Mesodermal cell (in vitro differentiated cells): ENCODE measurements around the gene MED4.

Experiments used
- H3K27ac ChIP-seq: 2 replicates; pipeline ENCODE4 v1.7.0; 2013; ENCODE audit warnings: mild to moderate bottlenecking, low read depth, low read length, moderate library complexity; ENCODE audit not compliant: severe bottlenecking
- H3K36me3 ChIP-seq: 2 replicates; pipeline ENCODE4 v1.7.1; 2013; ENCODE audit warnings: mild to moderate bottlenecking, low read length, moderate library complexity; ENCODE audit not compliant: control insufficient read depth, insufficient read depth
- H3K4me1 ChIP-seq: one replicate; pipeline ENCODE4 v1.7.1; 2013; ENCODE audit warnings: mild to moderate bottlenecking, low read length; ENCODE audit not compliant: insufficient read depth, control insufficient read depth, poor library complexity, severe bottlenecking
- H3K4me3 ChIP-seq: 2 replicates; pipeline ENCODE4 v1.7.0; 2013; ENCODE audit warnings: low read length, control low read depth, mild to moderate bottlenecking; ENCODE audit not compliant: insufficient read depth, poor library complexity, severe bottlenecking; ENCODE audit errors: extremely low read depth
- H3K9me3 ChIP-seq: 2 replicates; pipeline ENCODE4 v1.7.1; 2013; ENCODE audit warnings: mild to moderate bottlenecking, low read length, moderate library complexity; ENCODE audit not compliant: control insufficient read depth
- WGBS, 2 experiments: methylation state at CpG; one replicate each; pipeline ENCODE4 v1.1.5; 2013; ENCODE audit warnings: missing lambda C conversion rate in 2 of 2; ENCODE audit not compliant: insufficient coverage in 2 of 2; 5-methylcytosine and 5-hydroxymethylcytosine counted together

The MED4 gene

GRCh38 chr13:48038761-48039160, 56.1 kb downstream of the MED4 start:
- Histone ChIP-seq H3K4me1 (no peaks in the 10 kb centered on the region), H3K36me3 (peaks cover 36% of the 10 kb centered on the region), H3K4me3 (peak overlapping the region; percentile 61), H3K9me3 (peaks cover 6% of the 10 kb centered on the region), H3K27ac (no peak overlapping the region)
- 86 to 88% methylated on average over 1 of the region's 1 CpG for WGBS, 2 experiments

DNA sequence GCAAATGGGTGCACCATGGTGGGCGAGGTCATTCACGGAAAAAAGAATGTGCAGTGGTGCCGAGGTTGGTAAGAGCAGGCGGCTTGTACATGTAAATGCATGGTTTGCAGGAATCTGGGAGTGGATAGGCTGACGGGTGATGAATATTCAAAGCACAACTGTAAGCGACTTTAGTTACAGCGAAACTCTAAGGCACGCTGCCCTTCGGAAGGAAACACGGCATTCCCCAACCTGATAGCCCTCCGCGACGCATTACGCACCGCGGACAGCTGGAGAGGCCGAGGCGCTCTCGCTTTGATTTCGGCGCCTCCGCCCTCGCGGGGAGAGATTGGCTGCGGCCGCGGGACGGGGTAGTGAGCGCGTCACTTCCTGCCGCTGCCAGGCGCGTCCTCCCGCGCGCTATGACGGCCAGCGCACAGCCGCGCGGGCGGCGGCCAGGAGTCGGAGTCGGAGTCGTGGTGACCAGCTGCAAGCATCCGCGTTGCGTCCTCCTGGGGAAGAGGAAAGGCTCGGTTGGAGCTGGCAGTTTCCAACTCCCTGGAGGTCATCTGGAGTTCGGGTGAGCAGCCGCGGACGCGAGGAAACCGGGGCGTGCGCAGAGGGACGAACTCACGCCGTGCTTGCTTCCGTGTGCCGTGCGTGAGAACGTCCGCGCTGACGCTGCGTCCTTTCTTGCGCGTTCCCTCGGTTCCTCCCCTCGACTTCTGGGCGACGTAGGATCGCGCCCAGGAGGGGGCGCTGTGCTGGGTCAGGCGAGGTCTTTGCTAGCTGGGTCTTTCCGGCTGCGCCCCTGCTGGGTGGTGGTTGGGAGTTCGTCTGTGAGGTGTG, 57.3 kb downstream of the MED4 start, which contains the start of gene NUDT15:
TSS of gene NUDT15 (plus strand) at position 381 of the 828 bp plus-strand sequence. CDS start at position 402, 21 bp downstream.
- WGBS, 2 experiments = 1 to 2% methylated on average over 50 to 63 of the region's 82 CpGs
- Histone ChIP-seq H3K9me3 (peaks cover 11% of the 10 kb centered on the region), H3K4me1 (no peaks in the 10 kb centered on the region), H3K36me3 (peaks cover 26% of the 10 kb centered on the region), H3K4me3 (peak within 1 kb of the TSS; percentile 61), H3K27ac (peak within 1 kb of the TSS; percentile 99)

DNA sequence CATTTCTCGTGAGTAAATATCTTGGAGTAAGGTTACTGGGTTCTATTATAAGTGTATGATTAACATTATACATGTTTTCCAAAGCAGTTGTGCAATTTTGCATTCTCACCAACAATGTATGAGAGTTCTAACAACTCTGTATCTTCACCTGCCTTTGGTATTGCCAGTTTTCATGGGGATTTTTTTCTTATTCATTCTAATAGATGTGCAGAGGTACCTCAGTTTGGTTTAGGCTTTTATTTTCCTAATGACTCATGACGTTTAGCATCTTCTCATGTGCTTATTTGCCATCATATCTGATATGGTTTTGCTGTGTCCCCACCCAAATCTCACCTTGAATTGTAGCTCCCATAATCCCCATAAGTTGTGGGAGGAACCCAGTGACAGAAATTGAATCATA, 65.0 kb downstream of the MED4 start:
- Histone ChIP-seq H3K36me3 (peaks cover 6% of the 10 kb centered on the region), H3K27ac (no peak overlapping the region), H3K4me1 (no peaks in the 10 kb centered on the region), H3K4me3 (no peak overlapping the region), H3K9me3 (peaks cover 22% of the 10 kb centered on the region)
- WGBS, 2 experiments = 100% methylated on average over 1 of the region's 2 CpGs; no CpG with 5 or more reads in 1 of the 2 experiments

DNA sequence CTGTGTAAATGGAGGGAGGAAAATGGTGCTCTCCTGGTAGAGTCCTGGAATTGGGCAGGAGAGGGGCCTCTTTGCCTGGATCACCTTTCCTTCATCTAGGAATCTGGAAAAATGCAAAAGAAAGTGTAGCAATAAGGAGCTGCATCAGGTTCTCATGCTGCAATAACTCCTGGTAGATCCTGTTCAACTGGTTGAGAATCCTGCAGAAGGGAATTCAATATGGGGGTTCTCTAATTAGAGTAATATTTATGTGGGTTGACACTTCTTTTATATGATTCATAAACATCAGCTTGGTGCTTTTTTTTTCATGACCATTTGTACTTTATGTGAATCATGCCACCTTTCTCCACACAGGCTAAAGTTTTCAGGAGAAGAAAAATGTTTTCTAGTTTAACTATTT, 66.8 kb downstream of the MED4 start:
- Histone ChIP-seq H3K9me3 (peaks cover 19% of the 10 kb centered on the region), H3K4me3 (no peak overlapping the region), H3K4me1 (no peaks in the 10 kb centered on the region), H3K36me3 (peaks cover 6% of the 10 kb centered on the region), H3K27ac (no peak overlapping the region)
